Mucosa of stomach (tissue), 1 donor: ENCODE data around the gene FRYL.
"Not testable (repeated sequence)": the region's sequence is repeated elsewhere in the genome, so short reads cannot be mapped to it uniquely, and the experiment has no call there.

Source experiments
- H3K27me3 ChIP-seq: one replicate; pipeline ENCODE4 v1.7.0; 2013; ENCODE audit warnings: mild to moderate bottlenecking, low read length; ENCODE audit not compliant: control insufficient read depth, insufficient read depth
- H3K36me3 ChIP-seq: one replicate; pipeline ENCODE4 v1.7.0; 2013; ENCODE audit warnings: low read length; ENCODE audit not compliant: control insufficient read depth, insufficient read depth
- H3K4me1 ChIP-seq: one replicate; pipeline ENCODE4 v1.7.0; 2013; ENCODE audit warnings: mild to moderate bottlenecking, low read length; ENCODE audit not compliant: control insufficient read depth, insufficient read depth
- H3K4me3 ChIP-seq: one replicate; pipeline ENCODE4 v1.7.0; 2013; ENCODE audit warnings: low read length
- H3K9ac ChIP-seq: one replicate; pipeline ENCODE4 v1.7.0; 2013; ENCODE audit warnings: mild to moderate bottlenecking, low read length, moderate library complexity
- H3K9me3 ChIP-seq: one replicate; pipeline ENCODE4 v1.7.0; 2013; ENCODE audit warnings: mild to moderate bottlenecking, low read length, moderate library complexity; ENCODE audit not compliant: control insufficient read depth
- donor health status: Pancreatic carcinoma.

Gene FRYL

GRCh38 chr4:48756689-48757220 lies 23.3 kb downstream of the FRYL start:
- Histone ChIP-seq H3K4me1 (no peaks in the 10 kb centered on the region), H3K36me3 (no peaks in the 10 kb centered on the region), H3K4me3 (no peak overlapping the region), H3K9ac (no peak overlapping the region), H3K9me3 (no peaks in the 10 kb centered on the region), H3K27me3 (no peaks in the 10 kb centered on the region)

- Histone ChIP-seq H3K27me3 (no peaks in the 10 kb centered on the region), H3K9me3 (no peaks in the 10 kb centered on the region), H3K4me1 (no peaks in the 10 kb centered on the region), H3K4me3 (no peak overlapping the region), H3K9ac (no peak overlapping the region), H3K36me3 (no peaks in the 10 kb centered on the region)
These were observed 24.8 kb downstream of the FRYL start for GRCh38 chr4:48755281-48755680.

GRCh38 chr4:48753159-48753558 lies 26.9 kb downstream of the FRYL start:
- Histone ChIP-seq H3K4me3 (no peak overlapping the region), H3K36me3 (no peaks in the 10 kb centered on the region), H3K9ac (no peak overlapping the region), H3K27me3 (no peaks in the 10 kb centered on the region), H3K4me1 (no peaks in the 10 kb centered on the region), H3K9me3 (no peaks in the 10 kb centered on the region)

DNA sequence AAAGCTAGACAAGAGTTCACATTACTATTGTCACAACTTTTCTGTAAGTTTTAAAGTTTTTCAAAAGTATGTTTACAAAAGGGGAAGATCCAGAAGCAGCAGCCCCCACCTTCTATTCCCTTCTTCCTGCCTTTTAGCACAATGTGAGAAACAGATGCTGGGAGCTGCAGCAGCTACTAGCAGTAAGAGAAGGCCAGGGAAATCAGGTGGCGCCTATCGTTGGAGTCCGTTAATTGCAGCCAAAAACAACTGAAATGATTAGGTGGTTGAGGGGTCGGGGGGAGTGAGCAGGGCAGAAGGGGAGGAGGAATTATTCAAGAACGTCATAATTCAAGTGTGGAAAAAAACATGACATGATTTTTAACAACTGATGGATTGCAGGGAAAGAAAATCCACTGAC lies 27.4 kb downstream of the FRYL start:
- H3K27me3 ChIP-seq = no peaks in the 10 kb centered on the region
- H3K9me3 ChIP-seq = no peaks in the 10 kb centered on the region
- H3K9ac ChIP-seq = no peak overlapping the region
- no peaks in the 10 kb centered on the region for H3K36me3 ChIP-seq
- no peak overlapping the region for H3K4me3 ChIP-seq
- H3K4me1 ChIP-seq = no peaks in the 10 kb centered on the region

DNA sequence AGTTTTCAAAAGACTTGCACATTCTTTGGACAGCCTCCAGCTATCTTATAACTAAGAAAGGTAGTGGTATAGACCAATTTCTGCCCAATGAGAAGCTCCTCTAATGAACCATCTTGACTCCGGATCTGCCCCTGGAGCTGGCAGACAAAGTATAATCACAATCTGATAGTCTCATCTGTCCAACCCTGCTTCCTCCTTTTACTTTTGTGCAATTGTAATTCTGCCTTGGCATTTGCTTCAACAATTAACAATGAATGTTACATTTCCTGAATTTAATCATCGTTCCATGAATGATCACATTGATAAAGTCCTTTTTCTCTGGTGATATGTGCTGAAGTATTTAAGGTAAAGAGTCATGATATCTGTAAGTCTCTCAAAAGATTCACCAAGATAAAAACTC lies 27.8 kb downstream of the FRYL start:
- no peak overlapping the region for H3K9ac ChIP-seq
- no peaks in the 10 kb centered on the region for H3K4me1 ChIP-seq
- no peaks in the 10 kb centered on the region for H3K9me3 ChIP-seq
- H3K27me3 ChIP-seq = no peaks in the 10 kb centered on the region
- H3K4me3 ChIP-seq = no peak overlapping the region
- H3K36me3 ChIP-seq = no peaks in the 10 kb centered on the region

GRCh38 chr4:48748949-48749596 lies 31.0 kb downstream of the FRYL start:
- Histone ChIP-seq H3K36me3 (no peaks in the 10 kb centered on the region), H3K27me3 (no peaks in the 10 kb centered on the region), H3K9me3 (no peaks in the 10 kb centered on the region), H3K4me1 (no peaks in the 10 kb centered on the region), H3K4me3 (no peak overlapping the region), H3K9ac (no peak overlapping the region)

DNA sequence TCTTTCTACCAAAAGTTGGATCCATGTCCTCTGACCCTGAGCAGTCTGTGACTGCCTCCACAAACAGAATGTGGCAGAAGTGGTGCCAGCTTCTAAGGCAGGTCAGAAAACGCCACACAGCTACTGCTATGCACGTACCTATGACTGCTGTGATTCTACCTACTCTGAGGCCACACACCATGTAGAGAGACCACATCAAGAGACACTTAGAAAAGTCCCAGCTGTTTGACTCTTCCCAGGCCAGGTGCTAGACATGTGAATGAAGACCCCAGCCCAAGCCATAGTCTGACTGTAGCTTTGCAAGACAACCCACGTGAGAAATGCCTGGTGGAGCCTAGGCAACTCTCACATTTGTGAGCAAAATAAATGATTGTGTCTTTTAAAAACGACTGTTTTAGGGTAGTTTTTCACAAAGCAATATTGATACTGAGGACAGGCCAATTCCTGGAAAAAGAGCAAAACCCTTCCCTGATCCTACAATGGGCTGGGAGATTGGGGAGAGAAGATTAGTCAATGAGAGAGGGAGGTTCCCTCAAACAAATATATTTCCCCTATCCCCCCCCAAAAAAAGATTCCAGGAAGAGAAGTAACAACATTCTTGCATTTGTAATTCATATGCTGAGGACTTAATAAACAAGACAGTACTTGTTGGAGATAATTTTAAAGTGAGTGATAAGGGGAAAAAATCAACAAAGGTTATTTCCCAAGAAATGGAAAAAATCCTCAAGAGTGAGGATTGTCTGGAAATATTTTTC lies 33.3 kb downstream of the FRYL start:
- Histone ChIP-seq H3K9ac (no peak overlapping the region), H3K36me3 (no peaks in the 10 kb centered on the region), H3K4me1 (no peaks in the 10 kb centered on the region), H3K4me3 (no peak overlapping the region), H3K27me3 (no peaks in the 10 kb centered on the region), H3K9me3 (no peaks in the 10 kb centered on the region)

DNA sequence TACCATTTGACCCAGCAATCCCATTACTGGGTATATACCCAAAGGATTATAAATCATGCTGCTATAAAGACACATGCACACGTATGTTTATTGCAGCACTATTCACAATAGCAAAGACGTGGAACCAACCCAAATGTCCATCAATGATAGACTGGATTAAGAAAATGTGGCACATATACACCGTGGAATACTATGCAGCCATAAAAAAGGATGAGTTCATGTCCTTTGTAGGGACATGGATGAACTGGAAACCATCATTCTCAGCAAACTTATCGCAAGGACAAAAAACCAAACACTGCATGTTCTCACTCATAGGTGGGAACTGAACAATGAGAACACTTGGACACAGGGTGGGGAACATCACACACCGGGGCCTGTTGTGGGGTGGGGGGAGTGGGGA lies 34.9 kb downstream of the FRYL start:
- not testable (repeated sequence) for H3K27me3 ChIP-seq, H3K4me3 ChIP-seq, H3K9me3 ChIP-seq, H3K36me3 ChIP-seq, H3K9ac ChIP-seq, H3K4me1 ChIP-seq

DNA sequence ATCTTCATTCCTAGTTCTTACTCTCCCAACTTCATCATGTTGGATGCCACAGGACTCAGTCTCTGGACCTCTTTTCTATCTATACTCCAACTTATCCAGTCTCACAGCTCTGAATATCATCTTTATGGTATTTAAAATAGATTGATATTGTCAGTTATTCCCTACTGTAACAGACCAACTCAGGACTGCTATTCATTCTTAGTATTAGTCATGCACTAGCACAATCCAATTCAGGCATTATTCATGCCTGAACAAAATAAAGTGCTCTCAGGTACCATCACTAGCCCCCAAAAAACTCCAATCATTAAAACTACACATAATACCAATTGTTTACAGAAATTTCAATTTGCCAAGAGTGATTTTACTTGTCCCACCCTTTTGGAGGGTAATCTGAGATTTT lies 37.7 kb downstream of the FRYL start:
- Histone ChIP-seq H3K4me3 (no peak overlapping the region), H3K27me3 (no peaks in the 10 kb centered on the region), H3K4me1 (no peaks in the 10 kb centered on the region), H3K9ac (no peak overlapping the region), H3K9me3 (no peaks in the 10 kb centered on the region), H3K36me3 (no peaks in the 10 kb centered on the region)

DNA sequence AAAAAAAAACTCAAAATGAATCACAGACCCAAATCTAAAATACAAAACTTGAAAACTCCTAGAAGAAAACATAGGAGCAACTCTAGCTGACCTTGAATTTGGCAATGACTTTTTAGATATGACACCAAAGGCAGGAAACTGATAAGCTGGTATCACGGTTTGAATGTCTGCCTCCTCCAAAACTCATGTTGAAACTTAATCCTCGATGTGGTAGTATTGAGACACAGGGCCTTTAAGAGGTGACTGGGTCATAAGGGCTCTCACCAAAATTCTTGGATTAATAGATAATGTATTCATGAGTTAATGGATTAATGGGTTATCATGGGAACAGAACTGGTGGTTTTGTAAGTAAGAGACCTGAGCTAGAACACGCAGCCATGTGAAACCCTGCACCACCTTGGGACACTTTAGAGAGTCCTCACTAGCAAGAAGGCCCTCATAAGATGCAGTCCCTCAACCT lies 40.5 kb downstream of the FRYL start:
- Histone ChIP-seq H3K27me3 (no peaks in the 10 kb centered on the region), H3K9me3 (no peaks in the 10 kb centered on the region), H3K4me3 (no peak overlapping the region), H3K36me3 (no peaks in the 10 kb centered on the region), H3K4me1 (no peaks in the 10 kb centered on the region), H3K9ac (no peak overlapping the region)

GRCh38 chr4:48738856-48739255 lies 41.2 kb downstream of the FRYL start:
- H3K9ac ChIP-seq = no peak overlapping the region
- no peaks in the 10 kb centered on the region for H3K9me3 ChIP-seq
- no peaks in the 10 kb centered on the region for H3K27me3 ChIP-seq
- H3K4me3 ChIP-seq = no peak overlapping the region
- H3K4me1 ChIP-seq = no peaks in the 10 kb centered on the region
- no peaks in the 10 kb centered on the region for H3K36me3 ChIP-seq

- H3K4me3 ChIP-seq, H3K9me3 ChIP-seq, H3K9ac ChIP-seq, H3K4me1 ChIP-seq, H3K36me3 ChIP-seq, H3K27me3 ChIP-seq: not testable (repeated sequence)
These were observed 51.1 kb downstream of the FRYL start for GRCh38 chr4:48728906-48729496.
